Kidney tubule cell (primary cell): Measurements from ENCODE around the gene EWSR1.
"Not testable (repeated sequence)": the region's sequence is repeated elsewhere in the genome, so short reads cannot be mapped to it uniquely, and the experiment has no call there.

Experiments
- DNase-seq: peaks from one replicate; pipeline ENCODE4 v3.0.0-alpha.2; 2018; ENCODE audit warnings: low spot score

EWSR1 gene, protein sequence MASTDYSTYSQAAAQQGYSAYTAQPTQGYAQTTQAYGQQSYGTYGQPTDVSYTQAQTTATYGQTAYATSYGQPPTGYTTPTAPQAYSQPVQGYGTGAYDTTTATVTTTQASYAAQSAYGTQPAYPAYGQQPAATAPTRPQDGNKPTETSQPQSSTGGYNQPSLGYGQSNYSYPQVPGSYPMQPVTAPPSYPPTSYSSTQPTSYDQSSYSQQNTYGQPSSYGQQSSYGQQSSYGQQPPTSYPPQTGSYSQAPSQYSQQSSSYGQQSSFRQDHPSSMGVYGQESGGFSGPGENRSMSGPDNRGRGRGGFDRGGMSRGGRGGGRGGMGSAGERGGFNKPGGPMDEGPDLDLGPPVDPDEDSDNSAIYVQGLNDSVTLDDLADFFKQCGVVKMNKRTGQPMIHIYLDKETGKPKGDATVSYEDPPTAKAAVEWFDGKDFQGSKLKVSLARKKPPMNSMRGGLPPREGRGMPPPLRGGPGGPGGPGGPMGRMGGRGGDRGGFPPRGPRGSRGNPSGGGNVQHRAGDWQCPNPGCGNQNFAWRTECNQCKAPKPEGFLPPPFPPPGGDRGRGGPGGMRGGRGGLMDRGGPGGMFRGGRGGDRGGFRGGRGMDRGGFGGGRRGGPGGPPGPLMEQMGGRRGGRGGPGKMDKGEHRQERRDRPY

DNA sequence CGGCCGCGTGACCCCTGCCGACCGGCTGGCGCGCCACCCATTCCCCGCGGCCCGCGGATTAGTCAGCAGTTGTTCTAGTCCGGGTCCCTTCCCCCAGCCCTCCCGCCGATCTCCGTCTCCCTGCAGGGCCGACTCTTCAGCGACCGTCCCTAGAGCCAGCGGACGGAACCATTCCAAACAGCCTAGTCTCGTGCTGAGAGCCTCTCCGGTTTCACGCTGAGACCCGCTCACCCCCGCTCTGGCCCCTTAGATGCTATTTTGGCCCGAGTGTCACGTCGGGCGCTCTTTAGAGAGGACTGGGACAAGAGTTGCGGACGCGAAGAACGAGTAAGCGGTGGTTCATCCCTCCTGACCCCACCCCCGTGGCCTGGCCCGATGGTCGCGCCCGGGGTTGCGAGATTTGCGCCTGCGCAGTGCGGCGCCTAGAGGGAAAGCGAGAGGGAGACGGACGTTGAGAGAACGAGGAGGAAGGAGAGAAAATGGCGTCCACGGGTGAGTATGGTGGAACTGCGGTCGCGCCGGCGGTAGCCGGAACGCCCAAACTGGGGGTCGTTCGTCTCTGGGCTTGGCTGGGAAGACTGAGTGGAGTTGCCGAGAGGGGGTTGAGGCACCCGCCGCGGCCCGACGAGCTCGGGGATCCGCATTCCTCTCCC is at the start of gene EWSR1, which contains the start of gene RHBDD3:
TSS of gene EWSR1 (plus strand) at position 411 of the 653 bp plus-strand sequence. CDS start at position 480, 69 bp downstream.
TSS of gene RHBDD3 (minus strand) at position 124 of the 653 bp plus-strand sequence. CDS start 2,355 bp downstream, outside the sequence.
- peak; percentile 97 for DNase-seq

DNA sequence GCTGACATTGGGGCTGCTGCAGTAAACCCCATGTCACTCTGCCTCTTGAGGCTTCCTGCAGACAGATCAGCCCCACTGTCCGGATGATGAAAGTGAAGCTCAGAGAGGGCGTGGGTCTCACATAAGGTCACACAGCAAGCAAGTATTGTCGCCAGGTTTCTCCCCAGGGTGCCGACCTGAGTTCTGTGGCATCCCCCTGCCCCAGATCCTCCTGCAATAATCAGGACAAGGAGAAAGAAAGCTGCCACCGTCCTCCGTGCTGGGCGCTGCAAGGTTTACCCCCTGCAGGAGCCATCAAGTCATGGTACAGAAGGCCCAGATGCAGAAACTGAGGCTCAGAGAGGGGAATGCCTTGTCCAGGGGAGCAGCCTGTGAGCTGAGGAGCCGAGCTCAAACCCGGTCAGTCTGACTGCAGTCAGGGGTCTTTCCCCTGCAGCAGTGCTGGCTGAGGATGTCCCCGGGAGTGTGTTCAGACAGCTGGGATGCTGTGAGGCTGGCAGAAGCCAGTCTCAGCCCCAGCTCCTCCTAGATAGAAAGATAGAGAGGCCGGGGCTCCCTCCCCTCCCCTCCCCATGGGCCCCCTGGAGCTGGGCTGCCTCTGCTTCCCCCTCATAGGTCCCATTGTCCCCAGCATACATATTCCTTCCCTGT is 49.2 kb upstream of the EWSR1 start:
- no peak for DNase-seq

DNA sequence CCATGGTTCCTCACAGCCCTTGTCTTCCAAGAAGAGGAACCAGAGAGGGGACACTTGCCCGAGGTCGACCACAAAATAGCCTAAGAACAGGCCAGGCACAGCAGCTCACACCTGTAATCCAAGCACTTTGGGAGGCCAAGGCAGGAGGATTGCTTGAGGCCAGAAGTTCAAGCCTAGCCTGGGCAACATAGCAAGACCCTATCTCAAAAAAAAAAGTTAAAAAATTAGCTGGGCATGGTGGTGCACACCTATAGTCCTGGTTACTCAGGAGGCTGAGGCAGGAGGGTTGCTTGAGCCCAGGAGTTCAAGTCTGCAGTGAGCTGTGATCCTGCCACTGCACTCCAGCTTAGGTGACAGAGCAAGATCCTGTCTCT is 48.7 kb upstream of the EWSR1 start:
- not testable (repeated sequence) for DNase-seq

DNA sequence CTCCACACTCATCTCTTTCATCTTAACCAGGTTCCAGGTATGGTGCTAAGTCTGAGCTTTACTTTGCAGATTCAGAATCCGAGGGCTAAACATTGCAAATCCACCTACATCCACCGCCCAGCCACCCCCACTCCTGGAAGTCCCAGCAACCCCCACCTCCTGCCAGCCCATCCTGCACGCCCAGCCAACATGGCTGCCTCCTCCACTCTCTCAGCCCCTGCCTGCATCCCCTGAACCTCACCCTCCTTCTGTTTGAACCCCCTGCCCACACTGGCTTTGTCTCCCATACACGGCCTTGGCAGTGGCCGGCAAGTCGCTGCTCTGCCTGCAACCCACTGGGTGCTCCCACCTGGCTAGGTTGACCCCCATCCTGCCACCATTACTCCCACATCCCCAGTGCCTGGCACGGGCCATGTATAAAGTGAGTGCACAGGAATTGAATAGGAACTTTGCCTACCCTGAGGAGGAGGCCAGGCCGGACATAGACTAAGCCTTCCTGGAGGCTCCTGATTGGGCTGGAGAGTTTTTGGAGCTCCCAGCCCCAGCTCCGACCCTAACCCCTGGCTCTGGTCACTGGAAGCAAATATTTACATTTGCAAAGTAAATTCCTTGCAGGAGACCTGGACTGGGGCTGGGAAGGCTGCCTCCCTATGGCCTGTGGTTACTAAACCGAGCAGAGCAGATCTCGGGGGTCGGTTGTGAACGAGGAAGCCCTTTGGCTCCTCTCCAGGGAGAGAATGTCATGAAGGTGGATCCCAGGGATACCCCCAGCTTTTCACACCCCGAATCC is 48.0 kb upstream of the EWSR1 start:
- no peak for DNase-seq

DNA sequence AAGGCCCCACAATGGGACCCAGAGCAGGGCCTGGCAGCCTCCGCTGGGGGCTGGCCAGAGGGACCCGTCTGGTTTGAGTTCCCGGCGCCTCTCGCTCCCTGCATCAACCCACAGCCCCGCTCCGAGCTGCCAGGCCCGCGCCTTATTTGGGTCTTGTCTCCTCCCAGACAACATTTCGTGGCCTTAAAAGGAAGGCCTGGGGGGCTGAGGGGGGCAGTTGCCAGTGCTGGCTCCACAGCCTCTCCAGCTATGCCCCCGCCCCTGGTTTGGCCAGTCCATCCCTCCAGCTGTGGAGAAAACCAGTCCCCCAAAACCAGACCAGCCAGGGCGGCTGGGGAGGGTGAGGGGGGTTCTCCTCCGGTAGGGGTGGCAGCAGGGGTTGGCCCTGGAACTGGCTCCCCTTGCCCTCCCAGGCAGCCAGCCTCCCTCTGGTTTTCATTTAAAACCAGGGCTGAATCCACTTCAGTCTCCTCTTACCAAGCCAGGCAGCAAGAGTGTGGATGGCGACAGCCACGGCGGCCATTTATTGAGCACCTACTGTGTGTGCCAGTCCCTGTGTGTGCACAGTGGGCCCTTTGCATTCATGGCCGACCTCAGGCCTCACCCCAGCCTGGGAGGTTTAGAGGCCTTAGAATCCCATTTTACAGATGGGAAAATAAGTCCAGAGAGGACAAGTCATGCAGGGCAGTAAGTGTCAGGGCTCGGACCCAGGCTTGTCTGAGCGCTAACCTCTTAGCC is 43.8 kb upstream of the EWSR1 start:
- no peak for DNase-seq

DNA sequence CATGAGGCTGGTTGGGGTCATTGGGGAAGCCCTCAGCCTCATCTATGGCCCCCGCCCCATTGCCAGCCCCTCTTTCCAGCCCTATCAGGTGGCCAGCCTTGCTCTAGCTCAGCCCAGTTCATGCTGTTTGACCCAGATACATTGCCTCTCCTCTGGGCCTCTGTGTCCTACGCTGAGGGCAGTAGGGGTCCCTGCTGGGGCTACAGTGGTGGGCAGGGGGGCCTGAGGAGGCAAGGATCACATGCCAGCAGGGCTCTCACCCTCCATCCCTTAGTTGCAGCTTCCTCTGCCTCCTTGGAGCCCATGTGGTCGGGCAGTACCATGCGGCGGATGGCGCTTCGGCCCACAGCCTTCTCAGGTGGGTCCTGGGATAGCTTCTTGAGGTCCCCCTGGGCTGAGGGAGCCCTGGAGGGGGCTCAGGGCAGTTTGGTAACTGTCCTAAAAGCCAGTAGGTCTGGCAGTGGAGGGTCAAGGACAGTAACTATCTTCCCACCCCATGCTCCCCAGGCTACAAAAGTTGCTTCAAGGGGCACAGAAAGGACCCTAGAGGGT is 43.1 kb upstream of the EWSR1 start:
- no peak for DNase-seq

DNA sequence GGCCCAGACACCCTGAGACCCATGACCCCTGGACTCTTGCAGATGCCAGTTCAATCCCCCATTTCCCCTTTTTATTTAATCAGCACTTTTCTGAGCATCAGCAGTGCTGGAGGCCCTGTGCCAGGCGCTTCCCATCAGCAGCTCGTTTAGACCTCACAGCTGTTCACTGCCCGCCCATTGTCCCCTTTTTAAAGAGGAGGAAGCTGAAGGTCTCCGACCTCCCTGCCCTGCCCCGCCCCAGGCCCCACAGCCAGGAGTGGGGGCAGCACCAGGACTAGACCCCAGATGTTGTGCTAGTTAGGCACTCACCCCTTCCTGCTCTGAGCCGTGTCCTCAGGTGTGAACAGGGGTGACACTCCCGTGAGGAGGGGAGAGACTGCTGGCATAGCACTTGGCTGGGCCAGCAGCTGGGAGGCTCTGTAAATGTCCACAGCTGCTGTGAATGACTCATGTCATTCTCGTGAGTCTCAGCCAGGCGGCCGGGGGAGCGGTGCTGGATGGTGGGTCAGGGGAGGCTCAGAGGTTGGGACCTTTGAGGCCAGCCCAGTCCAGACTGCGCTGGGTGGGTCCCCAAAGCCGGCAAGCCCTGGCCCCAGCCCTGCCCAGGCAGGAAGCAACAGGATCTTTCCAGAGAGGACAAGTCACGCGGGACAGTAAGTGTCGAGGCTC is 42.5 kb upstream of the EWSR1 start:
- DNase-seq, result no peak

DNA sequence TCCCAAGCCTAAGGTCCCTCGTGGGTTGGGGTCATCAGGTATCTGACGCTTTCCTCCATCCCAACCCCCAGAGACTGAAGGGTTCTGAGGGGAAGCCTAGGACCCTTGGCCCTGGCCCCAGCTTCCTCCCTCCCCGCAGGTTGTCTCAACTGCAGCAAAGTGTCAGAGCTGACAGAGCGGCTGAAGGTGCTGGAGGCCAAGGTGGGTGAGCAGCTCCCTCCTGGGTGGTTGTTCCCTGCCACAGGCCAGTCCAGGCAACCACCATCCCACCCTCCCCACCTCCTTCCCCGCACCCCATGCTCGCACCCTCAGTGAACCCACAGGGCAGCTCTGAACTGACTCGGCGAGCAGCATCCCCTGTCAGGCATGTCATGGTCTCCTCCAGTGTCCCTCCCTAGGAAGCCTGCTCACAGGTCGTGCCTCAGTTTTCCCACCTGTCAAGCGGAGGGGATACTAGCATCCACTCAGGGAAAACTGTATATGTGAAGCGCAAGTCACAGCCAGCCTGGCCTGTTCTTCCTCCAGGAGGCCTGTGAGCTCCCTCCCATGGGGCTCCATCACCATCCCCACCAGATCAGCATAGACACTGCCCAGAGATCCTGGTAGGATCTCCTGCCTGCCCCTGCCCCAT is 41.6 kb upstream of the EWSR1 start:
- DNase-seq, result no peak

DNA sequence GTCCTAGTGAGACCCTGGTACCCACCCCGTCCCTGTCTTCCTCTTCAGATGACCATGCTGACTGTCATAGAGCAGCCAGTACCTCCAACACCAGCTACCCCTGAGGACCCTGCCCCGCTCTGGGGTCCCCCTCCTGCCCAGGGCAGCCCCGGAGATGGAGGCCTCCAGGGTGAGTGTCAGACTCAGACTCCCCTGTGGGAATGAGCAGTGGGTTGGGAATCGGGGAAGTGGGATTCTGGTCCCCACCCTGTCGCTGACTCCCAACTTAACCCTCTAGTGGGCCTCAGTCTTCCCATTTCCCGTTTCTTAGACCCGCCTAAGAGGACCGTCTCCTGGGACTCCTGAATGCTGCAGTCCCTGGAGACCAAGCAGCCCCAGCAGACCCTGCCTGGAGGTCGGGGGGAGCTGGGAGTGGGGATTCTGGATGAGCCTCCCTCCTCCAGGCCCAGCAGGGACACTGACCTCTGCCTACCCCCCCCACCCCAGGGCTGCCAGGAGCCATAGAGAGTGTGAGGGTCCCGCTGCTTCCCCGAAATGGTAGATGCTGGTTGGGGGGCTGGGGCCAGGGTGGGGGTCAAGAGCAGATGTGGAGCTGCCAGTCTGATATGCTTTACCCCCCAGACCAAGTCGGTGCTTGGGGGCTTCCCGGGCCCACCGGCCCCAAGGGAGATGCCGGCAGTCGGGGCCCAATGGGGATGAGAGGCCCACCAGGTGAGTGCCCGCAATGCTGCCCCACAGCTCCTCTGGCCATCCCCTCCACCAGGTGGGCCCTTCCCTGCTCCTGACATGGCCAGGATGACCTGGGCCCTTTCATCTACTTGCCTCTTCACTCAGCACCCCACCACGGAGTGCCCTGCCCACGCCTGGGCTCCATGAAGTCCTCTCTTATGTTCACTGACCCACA is 36.8 kb upstream of the EWSR1 start:
- DNase-seq, result no peak

DNA sequence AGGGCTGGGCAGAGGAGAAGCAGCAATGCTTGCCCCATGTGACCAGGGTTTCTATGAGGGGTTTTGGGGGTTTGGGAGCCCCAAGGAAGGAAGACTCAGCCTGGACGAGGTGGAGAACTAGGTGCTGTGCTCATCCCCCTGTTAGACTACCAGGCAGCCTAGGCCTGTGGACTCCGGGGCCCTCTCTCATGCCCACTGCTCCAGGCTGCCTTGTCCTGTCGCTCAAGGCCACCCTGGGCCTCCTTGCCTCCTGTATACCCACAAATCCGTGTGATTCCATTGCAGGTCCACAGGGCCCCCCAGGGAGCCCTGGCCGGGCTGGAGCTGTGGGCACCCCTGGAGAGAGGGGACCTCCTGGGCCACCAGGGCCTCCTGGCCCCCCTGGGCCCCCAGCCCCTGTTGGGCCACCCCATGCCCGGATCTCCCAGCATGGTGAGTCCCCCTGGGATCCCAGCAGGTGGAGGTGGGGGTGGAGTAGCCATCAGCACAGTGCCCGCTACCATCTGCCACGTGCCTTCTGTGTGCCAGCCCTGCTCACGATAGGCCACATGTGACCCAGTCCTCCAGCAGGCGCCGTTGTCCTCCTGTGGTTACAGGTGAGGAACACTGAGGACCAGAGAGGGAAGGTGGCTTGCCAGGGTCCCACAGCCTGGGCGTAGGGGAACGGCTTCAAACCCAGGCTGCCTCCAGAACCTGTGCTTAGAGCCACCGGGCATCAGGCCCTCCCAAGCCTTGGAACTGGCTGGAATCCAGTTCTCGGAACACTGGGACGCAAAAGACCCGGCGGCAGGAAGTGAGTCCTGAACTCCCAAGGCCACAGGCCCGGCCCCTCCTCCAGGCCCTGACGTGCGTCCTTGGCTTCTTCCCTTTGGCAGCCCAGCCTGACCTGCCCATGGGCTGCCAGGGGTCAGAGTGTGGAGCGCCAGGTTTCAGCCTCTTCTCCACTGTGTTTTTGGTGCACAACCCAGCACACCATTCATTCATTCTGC is 35.8 kb upstream of the EWSR1 start:
- no peak for DNase-seq

DNA sequence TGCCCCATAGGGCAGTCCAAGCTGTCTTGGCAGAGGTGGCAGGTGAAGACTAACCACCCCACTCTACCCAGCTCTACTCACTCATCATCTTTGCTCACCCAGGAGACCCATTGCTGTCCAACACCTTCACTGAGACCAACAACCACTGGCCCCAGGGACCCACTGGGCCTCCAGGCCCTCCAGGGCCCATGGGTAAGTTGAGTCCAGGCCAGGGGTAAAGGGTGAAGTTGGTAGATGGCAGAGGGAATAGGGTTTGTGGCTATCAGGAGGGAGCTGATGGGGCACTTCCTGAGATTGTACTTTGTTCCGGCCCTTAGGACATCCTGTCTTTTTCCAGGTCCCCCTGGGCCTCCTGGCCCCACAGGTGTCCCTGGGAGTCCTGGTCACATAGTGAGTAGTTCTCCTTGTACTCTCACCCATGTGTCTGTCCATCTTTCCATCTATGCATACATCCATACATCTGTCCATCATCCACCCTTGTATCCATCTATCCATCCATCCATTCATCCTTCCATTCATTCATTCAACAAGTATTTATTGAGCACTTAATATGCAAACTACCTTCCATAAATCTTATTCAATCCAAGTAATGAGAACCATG is 34.7 kb upstream of the EWSR1 start:
- DNase-seq, result no peak

DNA sequence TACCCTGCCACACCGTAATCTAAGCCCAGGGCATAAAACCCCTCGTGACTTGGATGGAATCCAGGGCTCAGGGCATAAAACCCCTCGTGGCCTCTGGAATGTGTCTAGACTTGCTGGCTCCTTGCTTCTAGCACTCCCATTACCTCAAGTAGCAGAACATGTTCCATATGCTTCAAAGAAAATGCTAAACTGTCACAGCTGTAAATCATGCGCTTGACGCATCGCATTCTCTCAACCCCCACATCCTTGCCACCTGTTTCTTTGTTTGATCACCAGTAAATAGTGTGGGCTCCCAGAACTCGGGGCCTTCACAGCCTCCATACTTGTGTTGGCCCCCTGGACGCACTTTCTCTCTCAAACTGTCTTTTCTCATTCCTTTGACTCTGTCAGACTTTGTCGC is 27.6 kb upstream of the EWSR1 start:
- not testable (repeated sequence) for DNase-seq

DNA sequence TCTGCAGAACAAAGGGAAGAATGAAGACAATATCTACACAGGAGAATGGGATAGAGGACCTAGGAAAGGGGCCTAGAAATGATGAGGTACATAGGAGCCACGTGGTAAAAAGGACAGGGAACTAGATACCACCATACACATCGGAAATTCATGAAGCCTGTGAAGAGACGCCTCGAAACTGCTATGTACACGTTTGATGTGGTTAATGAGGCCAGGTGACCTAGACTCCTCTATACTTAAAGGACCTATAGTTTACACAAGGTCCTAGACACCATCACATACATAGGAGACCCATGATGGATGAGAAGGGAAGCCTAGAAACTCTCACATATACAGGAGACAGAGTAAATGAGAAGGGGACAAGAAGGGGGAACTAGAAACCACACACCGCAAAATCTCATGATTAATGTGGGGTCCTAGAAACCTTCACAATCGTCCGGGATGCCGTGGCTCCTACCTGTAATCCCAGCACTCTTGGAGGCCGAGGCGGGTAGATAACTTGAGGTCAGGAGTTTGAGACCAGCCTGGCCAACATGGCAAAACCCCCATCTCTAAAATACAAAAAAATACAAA is 24.1 kb upstream of the EWSR1 start:
- no peak for DNase-seq

DNA sequence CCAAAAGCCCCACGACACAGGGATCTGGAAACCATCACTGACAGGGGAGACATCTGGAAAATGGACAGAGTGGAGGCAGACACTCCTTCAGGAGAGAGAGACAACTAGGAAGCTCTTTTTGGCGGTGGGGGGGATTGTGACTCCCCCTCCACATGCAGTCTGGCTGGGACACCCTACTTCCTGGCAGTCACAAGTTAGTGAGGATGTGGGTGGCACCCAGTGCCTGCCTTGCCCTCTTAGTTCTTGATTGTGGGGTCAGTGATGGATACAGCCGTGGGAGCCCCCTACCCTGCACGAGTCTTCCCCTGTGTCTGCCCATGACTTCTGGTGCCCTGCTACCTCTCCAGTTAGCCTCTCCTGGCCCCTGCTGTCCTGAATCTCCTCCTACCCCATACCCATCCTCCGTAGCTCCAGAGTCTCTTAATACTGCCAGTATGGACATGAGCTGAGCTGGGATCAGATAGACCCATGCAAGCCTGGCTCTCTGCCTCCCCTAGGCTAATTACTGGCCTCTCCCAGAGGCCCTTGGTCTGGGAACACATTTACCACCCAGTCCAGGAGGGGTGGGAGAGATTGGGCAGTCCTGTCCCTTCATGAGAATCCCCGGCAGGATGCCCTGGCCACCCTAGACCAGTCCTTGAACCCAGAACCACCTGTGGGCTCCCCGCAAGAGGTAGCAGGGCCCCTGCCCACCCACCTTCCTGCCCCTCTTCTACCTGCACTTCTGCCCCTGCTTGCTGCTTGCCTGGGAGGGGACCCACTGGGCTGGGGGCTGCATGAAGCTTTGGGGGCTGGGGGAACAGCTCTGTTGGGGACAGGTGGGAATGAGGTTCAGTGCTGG is 23.1 kb upstream of the EWSR1 start:
- no peak for DNase-seq

DNA sequence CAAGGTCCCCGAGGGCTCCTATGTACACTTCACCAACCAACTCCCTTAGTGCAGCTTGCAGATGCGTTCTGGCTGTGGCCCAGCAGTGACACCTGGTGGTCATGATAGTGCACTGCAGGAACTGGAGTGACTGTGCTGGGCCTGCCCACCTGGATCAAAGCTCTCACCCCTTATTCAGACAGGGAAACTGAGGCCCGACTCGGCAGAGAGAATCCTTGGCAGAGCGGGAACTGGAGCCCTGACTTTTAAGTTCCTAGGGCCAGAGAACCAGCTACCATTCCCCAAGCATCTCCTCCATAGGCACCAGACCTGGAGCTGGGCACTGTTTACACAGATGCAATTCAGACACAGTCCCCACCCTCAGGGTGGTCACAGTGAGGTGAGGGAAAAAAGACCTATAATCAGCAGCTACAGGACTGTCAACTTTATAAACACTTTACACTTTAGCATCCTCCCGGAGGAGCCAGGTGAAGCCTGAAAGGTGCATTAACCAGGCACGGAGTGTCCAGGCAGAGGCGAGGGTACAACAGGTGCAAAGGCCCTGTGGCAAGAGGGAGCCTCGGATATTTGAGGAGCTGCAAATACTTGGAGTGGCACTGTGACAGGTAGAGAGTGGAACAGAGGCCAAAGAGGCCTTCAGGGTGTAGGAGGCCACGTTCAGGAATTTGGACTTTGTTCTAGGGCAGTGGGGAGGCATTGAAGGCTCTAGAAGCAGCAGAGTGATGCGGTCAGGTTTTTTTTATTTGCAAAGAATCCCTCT is 22.3 kb upstream of the EWSR1 start:
- peak; percentile 64 for DNase-seq
